Suprapubic skin (tissue), 3 donors: ENCODE data around the gene AKR7A3.

Source experiments
- EP300 ChIP-seq: sonication (generic); formaldehyde crosslinking; IDR thresholded peaks from one replicate; pipeline ENCODE4 v1.6.1; 2017; ENCODE audit warnings: antibody characterized with exemption
- POLR2A ChIP-seq, 2 donors: fragments of 450-650 bp; IDR thresholded peaks; one replicate each; pipeline ENCODE4 v1.6.1; 2017; ENCODE audit warnings: antibody characterized with exemption in 2 of 2, mild to moderate bottlenecking in 2 of 2, moderate library complexity in 2 of 2
- TF ChIP-seq, protein P1 (sequence below), 2 donors: fragments of 200-600 bp in 1 of 2; fragments of 450-650 bp in 1 of 2; sonication (generic) in 1 of 2; IDR thresholded peaks; one replicate each; pipeline ENCODE4 v1.5.1; 2016 to 2019; ENCODE audit warnings: antibody characterized with exemption in 2 of 2, mild to moderate bottlenecking in 1 of 2, moderate library complexity in 1 of 2

DNA sequence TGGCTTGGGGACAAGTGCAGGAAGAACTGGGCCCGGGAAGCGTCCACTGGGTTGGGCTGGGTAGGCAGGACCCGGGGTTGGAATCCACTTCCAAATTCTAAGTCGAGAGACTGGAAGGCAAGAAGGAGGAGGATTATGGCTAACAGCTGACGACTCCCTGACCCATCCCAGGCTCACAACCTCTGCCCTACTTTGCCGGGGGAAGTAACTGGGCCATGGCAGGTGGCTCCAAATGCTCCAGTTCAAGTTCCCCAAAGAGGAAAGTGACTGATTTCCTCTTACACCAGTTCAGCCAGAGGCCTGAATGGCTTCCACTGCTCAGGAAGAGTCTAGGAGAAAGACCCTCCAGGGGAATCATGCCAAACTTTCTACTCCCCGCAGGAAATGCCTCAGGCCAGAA lies 48.7 kb downstream of the AKR7A3 start:
- TF ChIP-seq, protein P1, sequence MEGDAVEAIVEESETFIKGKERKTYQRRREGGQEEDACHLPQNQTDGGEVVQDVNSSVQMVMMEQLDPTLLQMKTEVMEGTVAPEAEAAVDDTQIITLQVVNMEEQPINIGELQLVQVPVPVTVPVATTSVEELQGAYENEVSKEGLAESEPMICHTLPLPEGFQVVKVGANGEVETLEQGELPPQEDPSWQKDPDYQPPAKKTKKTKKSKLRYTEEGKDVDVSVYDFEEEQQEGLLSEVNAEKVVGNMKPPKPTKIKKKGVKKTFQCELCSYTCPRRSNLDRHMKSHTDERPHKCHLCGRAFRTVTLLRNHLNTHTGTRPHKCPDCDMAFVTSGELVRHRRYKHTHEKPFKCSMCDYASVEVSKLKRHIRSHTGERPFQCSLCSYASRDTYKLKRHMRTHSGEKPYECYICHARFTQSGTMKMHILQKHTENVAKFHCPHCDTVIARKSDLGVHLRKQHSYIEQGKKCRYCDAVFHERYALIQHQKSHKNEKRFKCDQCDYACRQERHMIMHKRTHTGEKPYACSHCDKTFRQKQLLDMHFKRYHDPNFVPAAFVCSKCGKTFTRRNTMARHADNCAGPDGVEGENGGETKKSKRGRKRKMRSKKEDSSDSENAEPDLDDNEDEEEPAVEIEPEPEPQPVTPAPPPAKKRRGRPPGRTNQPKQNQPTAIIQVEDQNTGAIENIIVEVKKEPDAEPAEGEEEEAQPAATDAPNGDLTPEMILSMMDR (IDR thresholded peaks at IDR 0.05), result no peak
- TF ChIP-seq POLR2A (IDR thresholded peaks at IDR 0.05) (no peak), EP300 (no peak)
